Duodenal mucosa (tissue), 2 donors: Measurements from ENCODE around the gene KCNMA1.

Source experiments
- H3K27ac ChIP-seq: one replicate; pipeline ENCODE4 v1.7.0; 2013; ENCODE audit warnings: low read depth, low read length
- H3K27me3 ChIP-seq, 2 donors: one replicate each; pipeline ENCODE4 v1.7.0; 2013; ENCODE audit warnings: low read length in 2 of 2, control low read depth in 1 of 2; ENCODE audit not compliant: insufficient read depth in 2 of 2, control insufficient read depth in 1 of 2
- H3K36me3 ChIP-seq, 2 donors: one replicate each; pipeline ENCODE4 v1.7.0; 2013; ENCODE audit warnings: low read length in 2 of 2, control low read depth in 1 of 2; ENCODE audit not compliant: insufficient read depth in 2 of 2, control insufficient read depth in 1 of 2
- H3K4me1 ChIP-seq, 2 donors: one replicate each; pipeline ENCODE4 v1.7.0; 2013; ENCODE audit warnings: low read length in 2 of 2, control low read depth in 1 of 2; ENCODE audit not compliant: insufficient read depth in 2 of 2, control insufficient read depth in 1 of 2
- H3K4me3 ChIP-seq, 2 donors: one replicate each; pipeline ENCODE4 v1.7.0; 2013; ENCODE audit warnings: low read length in 2 of 2, low read depth in 1 of 2
- H3K9ac ChIP-seq, 2 donors: one replicate each; pipeline ENCODE4 v1.7.0; 2013; ENCODE audit warnings: low read length in 2 of 2, low read depth in 1 of 2
- H3K9me3 ChIP-seq, 2 donors: one replicate each; pipeline ENCODE4 v1.7.0; 2013; ENCODE audit warnings: low read length in 2 of 2, control low read depth in 1 of 2; ENCODE audit not compliant: control insufficient read depth in 1 of 2

KCNMA1 gene

DNA sequence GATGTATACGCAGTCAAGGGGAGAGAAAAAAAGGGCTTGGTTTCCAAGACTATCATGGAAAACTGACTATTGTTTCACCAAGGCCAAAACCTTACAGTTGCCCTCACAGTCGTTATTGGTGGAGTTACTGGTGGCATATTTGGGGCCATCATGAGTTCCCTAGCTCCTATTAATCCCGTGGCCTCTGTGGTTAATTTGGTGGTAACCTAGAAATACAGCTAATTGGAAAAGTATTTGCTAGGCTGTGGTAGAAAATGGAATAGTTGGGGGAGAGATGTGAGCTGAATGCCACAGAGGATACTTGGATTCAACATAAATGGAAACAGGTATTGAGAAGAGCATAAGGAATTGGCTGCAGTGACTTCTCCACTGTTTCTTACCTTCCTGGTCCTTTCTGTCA is 450.7 kb downstream of the KCNMA1 start:
- H3K9ac ChIP-seq: no peak overlapping the region
- H3K36me3 ChIP-seq: no peaks in the 10 kb centered on the region
- no peak overlapping the region for H3K27ac ChIP-seq
- H3K27me3 ChIP-seq: no peaks in the 10 kb centered on the region
- H3K4me3 ChIP-seq: no peak overlapping the region
- no peaks in the 10 kb centered on the region for H3K4me1 ChIP-seq
- H3K9me3 ChIP-seq: no peaks in the 10 kb centered on the region

DNA sequence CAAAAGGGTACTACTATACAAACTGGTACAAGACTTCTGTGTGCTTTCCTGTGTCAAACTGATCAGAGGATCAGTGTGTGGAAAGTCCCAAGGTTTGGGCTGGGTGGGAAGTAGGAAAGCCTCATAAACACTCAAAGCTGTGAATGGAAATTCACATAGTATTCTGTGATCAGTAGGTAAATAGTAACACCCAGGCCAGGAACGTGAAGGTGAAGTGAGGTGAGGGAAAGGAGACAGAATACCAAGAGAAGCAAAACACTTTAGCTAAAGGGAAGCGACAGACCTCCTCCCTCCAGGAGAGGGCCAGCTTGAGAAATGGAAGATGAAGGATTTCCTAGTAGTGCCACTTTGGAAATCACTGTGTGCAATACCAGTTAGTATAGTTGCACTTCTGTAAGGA is 451.9 kb downstream of the KCNMA1 start:
- Histone ChIP-seq H3K27me3 (no peaks in the 10 kb centered on the region), H3K9ac (no peak overlapping the region), H3K4me3 (no peak overlapping the region), H3K27ac (no peak overlapping the region), H3K36me3 (no peaks in the 10 kb centered on the region), H3K9me3 (no peaks in the 10 kb centered on the region), H3K4me1 (no peaks in the 10 kb centered on the region)

DNA sequence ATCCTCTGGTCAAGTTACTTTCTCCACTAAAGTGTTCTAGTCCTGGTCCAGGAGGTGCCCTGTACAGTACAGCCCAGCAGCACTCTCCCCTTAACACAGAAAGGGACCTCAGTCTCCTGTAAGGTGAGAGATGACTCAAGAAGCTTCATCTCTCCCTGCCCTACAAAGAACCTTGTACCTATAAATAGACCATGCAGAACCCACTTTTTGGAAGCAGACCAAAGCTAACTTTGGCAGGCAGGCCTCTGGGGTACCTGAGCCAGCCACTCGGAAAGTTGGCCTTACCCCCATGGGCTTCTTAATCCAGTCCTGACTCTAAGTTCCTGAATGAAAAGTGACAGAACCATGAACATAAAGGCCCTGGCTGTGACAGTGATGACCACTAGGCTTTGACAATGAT is 454.8 kb downstream of the KCNMA1 start:
- H3K27me3 ChIP-seq: no peaks in the 10 kb centered on the region
- no peak overlapping the region for H3K9ac ChIP-seq
- H3K9me3 ChIP-seq: no peaks in the 10 kb centered on the region
- H3K27ac ChIP-seq: no peak overlapping the region
- no peaks in the 10 kb centered on the region for H3K4me1 ChIP-seq
- H3K36me3 ChIP-seq: no peaks in the 10 kb centered on the region
- no peak overlapping the region for H3K4me3 ChIP-seq

DNA sequence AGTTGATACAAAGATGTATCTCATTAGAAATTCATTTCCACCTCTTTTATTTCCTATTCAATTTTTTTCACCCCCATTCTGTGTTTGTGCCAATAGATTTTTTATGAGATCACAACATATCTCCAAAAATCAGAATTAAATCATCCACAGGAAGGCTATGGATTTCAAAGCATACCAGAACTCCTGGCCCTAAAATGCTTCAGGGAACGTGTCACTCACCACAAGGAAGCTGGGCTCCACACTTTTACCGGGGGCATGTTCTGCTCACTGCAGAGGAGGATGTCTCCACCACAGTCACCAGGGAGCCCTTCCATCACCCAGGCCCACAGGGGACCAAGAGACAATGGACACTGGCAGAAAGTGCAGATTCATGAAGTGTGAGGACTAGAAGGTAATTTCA is 456.8 kb downstream of the KCNMA1 start:
- Histone ChIP-seq H3K27ac (no peak overlapping the region), H3K9me3 (no peaks in the 10 kb centered on the region), H3K4me3 (no peak overlapping the region), H3K36me3 (no peaks in the 10 kb centered on the region), H3K27me3 (no peaks in the 10 kb centered on the region), H3K9ac (no peak overlapping the region), H3K4me1 (no peaks in the 10 kb centered on the region)

DNA sequence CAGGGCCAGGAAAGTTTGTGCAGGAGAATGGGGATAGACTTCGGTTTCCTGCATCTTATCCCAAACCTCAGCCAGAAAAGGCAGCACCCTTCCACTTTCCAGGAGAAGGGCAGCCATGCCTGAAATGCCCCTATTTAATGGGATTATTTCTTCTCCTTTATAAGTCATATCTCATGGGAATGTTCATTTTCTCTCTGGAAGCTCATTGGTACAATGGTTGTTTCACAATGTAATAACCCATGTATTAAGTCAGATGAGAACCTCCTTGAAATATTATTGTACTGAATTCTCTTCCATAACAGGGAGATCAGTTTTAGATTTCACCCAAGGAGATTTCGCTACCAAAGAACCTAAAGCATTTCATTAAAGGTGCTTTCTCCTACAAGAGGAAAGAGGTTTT is 457.5 kb downstream of the KCNMA1 start:
- no peaks in the 10 kb centered on the region for H3K36me3 ChIP-seq
- H3K4me1 ChIP-seq: no peaks in the 10 kb centered on the region
- no peak overlapping the region for H3K27ac ChIP-seq
- H3K27me3 ChIP-seq: no peaks in the 10 kb centered on the region
- H3K9ac ChIP-seq: no peak overlapping the region
- H3K9me3 ChIP-seq: no peaks in the 10 kb centered on the region
- H3K4me3 ChIP-seq: no peak overlapping the region

DNA sequence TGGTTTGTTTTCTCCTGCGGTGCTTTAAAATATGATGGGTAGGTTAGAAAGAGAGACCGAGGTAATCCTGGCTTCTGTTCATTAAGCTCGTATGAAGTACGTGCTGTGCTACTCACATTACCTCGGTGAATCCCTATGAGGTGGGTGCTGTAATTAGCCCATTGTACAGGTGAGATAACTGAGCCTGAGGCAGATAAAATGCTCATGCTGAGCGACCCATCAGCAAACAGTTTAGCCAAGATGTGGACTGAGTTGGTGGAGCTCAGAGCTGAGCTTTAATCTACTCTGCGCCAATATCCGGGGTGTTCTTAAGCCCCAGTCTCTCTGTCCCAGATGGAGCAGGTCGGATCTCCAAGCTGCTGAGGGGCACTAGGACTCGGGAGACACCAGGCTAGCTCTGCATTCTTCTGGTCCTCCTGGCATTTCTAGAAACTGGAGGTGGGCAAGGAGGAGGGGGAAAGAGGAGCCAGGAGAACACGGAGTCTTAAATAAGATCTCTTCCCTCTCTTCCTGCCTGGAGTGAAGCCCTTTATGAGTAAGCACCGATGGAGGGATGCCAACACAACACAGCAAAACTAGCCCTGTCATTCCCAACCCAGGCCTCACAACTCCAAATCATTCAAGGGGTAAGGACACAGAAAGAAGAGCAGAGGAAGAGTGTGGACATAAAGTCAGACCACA is 458.5 kb downstream of the KCNMA1 start:
- Histone ChIP-seq H3K9me3 (no peaks in the 10 kb centered on the region), H3K27me3 (no peaks in the 10 kb centered on the region), H3K9ac (no peak overlapping the region), H3K4me3 (no peak overlapping the region), H3K4me1 (no peaks in the 10 kb centered on the region), H3K36me3 (no peaks in the 10 kb centered on the region), H3K27ac (no peak overlapping the region)

DNA sequence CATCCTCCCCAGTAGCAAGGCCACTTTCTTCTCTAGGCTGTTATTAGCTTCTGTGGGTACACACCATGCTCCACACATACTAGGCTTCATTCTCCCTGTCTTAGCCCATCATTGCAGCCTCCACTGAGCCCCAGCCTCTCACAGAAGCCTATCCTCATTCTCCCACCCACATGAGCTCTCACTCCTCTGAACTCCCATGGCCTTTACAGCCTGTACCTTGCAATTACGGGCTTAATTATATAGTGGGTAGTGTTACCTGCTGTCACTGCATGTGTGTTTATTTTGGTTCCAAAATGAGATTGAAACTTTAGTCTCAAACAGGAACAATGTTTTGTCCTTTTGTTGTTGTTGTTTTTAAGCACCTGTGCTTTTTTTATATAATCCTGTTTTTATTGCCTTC is 460.0 kb downstream of the KCNMA1 start:
- Histone ChIP-seq H3K27me3 (no peaks in the 10 kb centered on the region), H3K4me1 (no peaks in the 10 kb centered on the region), H3K9ac (no peak overlapping the region), H3K27ac (no peak overlapping the region), H3K36me3 (no peaks in the 10 kb centered on the region), H3K4me3 (no peak overlapping the region), H3K9me3 (no peaks in the 10 kb centered on the region)

DNA sequence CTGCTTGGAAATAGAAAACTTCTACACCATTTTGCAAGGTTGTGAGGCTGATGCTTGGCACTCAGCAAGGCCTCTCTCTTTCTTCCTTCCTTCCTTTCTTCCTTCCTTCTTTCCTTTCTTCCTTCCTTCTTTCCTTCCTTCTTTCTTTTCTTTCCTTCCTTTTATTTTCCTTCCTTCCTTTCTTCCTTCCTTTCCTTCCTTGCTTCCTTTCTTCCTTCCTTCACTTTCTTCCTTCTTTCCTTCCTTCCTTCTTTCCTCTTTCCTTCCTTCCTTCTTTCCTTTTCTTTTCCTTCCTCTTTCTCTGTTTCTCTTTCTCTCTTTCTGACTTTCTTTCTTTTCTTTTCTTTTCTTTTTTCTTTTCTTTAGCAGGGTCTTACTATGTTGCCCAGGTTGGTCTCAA is 460.4 kb downstream of the KCNMA1 start:
- Histone ChIP-seq H3K36me3 (no peaks in the 10 kb centered on the region), H3K9me3 (no peaks in the 10 kb centered on the region), H3K4me3 (no peak overlapping the region), H3K27ac (no peak overlapping the region), H3K4me1 (no peaks in the 10 kb centered on the region), H3K9ac (no peak overlapping the region), H3K27me3 (no peaks in the 10 kb centered on the region)

DNA sequence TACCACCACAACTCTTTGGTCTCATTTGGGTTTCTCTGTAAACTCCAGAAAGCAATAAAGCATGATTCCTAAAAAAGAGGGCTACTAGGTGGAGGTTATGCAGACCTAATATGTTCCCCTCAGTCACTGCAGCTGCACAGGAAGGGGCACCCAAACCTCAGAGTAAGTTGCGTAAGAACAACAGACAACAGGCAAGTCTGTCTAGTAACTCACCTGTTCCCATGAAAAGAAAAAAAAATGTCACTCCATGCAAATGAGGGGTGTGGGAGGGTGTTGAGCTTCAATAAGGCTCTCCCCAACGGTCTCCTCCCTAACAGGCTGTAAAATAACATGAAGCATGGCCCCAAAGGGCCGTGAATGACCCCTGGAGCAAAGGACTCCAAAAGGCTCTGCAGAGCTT is 461.4 kb downstream of the KCNMA1 start:
- no peak overlapping the region for H3K27ac ChIP-seq
- H3K4me1 ChIP-seq: no peaks in the 10 kb centered on the region
- no peak overlapping the region for H3K9ac ChIP-seq
- H3K27me3 ChIP-seq: no peaks in the 10 kb centered on the region
- no peaks in the 10 kb centered on the region for H3K9me3 ChIP-seq
- H3K4me3 ChIP-seq: no peak overlapping the region
- H3K36me3 ChIP-seq: no peaks in the 10 kb centered on the region

DNA sequence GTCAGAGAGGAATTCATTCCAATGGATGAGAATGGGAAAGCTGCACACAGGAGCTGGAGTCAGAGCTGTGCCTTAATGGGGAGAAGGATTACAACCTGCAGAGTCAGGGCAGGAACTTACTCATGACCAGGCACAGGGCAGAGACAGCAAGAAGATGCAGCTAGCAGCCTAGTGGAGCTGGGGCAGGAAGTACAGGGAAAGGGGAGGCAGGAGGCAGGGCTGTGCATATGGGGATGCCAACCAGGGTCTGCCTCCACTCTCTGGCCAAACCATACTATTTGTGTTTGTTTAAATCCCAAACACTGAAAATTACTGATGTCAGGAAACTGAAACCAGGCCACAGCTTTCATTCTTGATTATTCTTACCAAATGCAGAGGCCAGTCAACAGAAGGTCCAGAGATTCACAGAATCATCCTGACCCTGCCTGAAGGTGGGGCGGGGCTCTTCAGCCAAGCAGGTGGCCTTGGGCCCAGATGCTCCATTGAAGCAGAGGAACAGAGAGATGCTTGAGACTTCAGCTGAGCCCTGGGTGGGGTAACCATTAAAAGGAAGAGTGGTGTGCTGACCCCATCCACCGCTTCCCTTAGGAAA is 461.9 kb downstream of the KCNMA1 start:
- Histone ChIP-seq H3K36me3 (no peaks in the 10 kb centered on the region), H3K27ac (no peak overlapping the region), H3K27me3 (no peaks in the 10 kb centered on the region), H3K9ac (no peak overlapping the region), H3K4me3 (no peak overlapping the region), H3K4me1 (no peaks in the 10 kb centered on the region), H3K9me3 (no peaks in the 10 kb centered on the region)
